DOHH2 (cell line): Measurements from ENCODE around the gene DHRS2.

ENCODE experiments used
- EZH2phosphoT487 ChIP-seq: fragments of 200-600 bp; sonication (generic); IDR thresholded peaks from 2 replicates; pipeline ENCODE4 v1.6.1; 2017; ENCODE audit warnings: borderline replicate concordance, mild to moderate bottlenecking, antibody characterized with exemption, low read length, moderate library complexity, mixed read lengths
- TF ChIP-seq, protein P1 (sequence below): fragments of 200-600 bp; sonication (generic); IDR thresholded peaks from one replicate; pipeline ENCODE4 v1.5.1; 2014; ENCODE audit warnings: antibody characterized with exemption, mild to moderate bottlenecking, low read depth, low read length; ENCODE audit not compliant: poor library complexity, severe bottlenecking

DNA sequence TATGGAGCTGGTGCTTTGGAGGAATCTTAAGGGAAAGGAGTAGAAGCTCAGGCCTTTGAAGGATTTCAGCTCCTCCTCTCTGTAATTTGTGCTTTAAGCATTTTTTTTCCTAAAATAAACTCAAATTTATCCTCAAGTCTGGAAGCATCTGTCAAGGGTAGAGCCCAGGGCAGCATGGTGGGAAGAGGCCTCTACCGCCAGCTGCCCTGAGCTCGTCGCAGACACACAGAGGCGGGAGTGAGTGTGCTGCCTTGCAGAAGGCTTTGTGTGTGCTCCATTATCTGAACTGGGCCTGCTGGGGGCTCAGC is 9.3 kb downstream of the DHRS2 start:
- TF ChIP-seq, protein P1, sequence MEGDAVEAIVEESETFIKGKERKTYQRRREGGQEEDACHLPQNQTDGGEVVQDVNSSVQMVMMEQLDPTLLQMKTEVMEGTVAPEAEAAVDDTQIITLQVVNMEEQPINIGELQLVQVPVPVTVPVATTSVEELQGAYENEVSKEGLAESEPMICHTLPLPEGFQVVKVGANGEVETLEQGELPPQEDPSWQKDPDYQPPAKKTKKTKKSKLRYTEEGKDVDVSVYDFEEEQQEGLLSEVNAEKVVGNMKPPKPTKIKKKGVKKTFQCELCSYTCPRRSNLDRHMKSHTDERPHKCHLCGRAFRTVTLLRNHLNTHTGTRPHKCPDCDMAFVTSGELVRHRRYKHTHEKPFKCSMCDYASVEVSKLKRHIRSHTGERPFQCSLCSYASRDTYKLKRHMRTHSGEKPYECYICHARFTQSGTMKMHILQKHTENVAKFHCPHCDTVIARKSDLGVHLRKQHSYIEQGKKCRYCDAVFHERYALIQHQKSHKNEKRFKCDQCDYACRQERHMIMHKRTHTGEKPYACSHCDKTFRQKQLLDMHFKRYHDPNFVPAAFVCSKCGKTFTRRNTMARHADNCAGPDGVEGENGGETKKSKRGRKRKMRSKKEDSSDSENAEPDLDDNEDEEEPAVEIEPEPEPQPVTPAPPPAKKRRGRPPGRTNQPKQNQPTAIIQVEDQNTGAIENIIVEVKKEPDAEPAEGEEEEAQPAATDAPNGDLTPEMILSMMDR, result no peak
- TF ChIP-seq EZH2phosphoT487, result no peak
